GM12892 (cell line): ENCODE results near the gene SLC66A2.

Experiments
- POLR2A ChIP-seq: IDR thresholded peaks from 2 replicates; pipeline ENCODE4 v1.6.1; 2011; ENCODE audit warnings: low read depth, low read length, control low read depth
- POLR2AphosphoS5 ChIP-seq: IDR thresholded peaks from 2 replicates; pipeline ENCODE4 v1.6.1; 2011; ENCODE audit warnings: low read depth, low read length, control low read depth
- TAF1 ChIP-seq: IDR thresholded peaks from 2 replicates; pipeline ENCODE4 v1.6.1; 2011; ENCODE audit warnings: low read depth, mild to moderate bottlenecking, control low read depth, low read length, borderline replicate concordance

GRCh38 chr18:79912409-79912991 is 39.0 kb downstream of the SLC66A2 start:
- TF ChIP-seq POLR2A: no peak
- TF ChIP-seq POLR2AphosphoS5: no peak
- TF ChIP-seq TAF1: no peak
